Stimulated activated CD4-positive, alpha-beta T cell treated with anti-CD3 and anti-CD28 coated beads, Interleukin-4, amount 100 ng/mL, for 4 hours (primary cell): ENCODE data around the gene PLPPR1.
"Not testable (repeated sequence)": the region's sequence is repeated elsewhere in the genome, so short reads cannot be mapped to it uniquely, and the experiment has no call there.

Source experiments
- DNase-seq, 2 experiments: peaks; one replicate each; pipeline ENCODE4 v3.0.0-alpha.2; 2020

The PLPPR1 gene

GRCh38 chr9:101028346-101029314 is at the start of gene PLPPR1:
Gene PLPPR1, plus strand, starts transcription at chr9:101028727.
- DNase-seq = no peak

- DNase-seq = no peak
Measured at GRCh38 chr9:100989731-100990130, 38.8 kb upstream of the PLPPR1 start.

- no peak for DNase-seq
Measured at GRCh38 chr9:100990605-100991381, 37.7 kb upstream of the PLPPR1 start.

- DNase-seq = no peak
Measured at GRCh38 chr9:100992632-100993031, 35.9 kb upstream of the PLPPR1 start.

GRCh38 chr9:100999906-101000544 is 28.5 kb upstream of the PLPPR1 start:
- DNase-seq = no peak

GRCh38 chr9:101005246-101005645 is 23.3 kb upstream of the PLPPR1 start:
- DNase-seq = no peak

- no peak for DNase-seq
Measured at GRCh38 chr9:101014566-101014965, 14.0 kb upstream of the PLPPR1 start.

GRCh38 chr9:101018467-101018866 is 10.1 kb upstream of the PLPPR1 start:
- no peak for DNase-seq

- DNase-seq = no peak
Measured at GRCh38 chr9:101022704-101023103, 5.8 kb upstream of the PLPPR1 start.

GRCh38 chr9:101025940-101026339 is 2.6 kb upstream of the PLPPR1 start:
- no peak for DNase-seq

- DNase-seq = no peak
Measured at GRCh38 chr9:101026824-101027223, 1.7 kb upstream of the PLPPR1 start.

GRCh38 chr9:101027236-101027635 is 1.3 kb upstream of the PLPPR1 start:
- no peak for DNase-seq

GRCh38 chr9:101027733-101028345 is 688 bp upstream of the PLPPR1 start:
- no peak for DNase-seq

GRCh38 chr9:101029315-101030085 is 973 bp downstream of the PLPPR1 start:
- DNase-seq = no peak

GRCh38 chr9:101030086-101030391 is 1.5 kb downstream of the PLPPR1 start:
- DNase-seq = no peak

GRCh38 chr9:101032426-101032825 is 3.9 kb downstream of the PLPPR1 start:
- DNase-seq = no peak

- DNase-seq = no peak
Measured at GRCh38 chr9:101034222-101034621, 5.7 kb downstream of the PLPPR1 start.

GRCh38 chr9:101035098-101035497 is 6.6 kb downstream of the PLPPR1 start:
- DNase-seq = no peak

- DNase-seq = no peak
Measured at GRCh38 chr9:101037430-101037829, 8.9 kb downstream of the PLPPR1 start.

GRCh38 chr9:101038488-101038887 is 10.0 kb downstream of the PLPPR1 start:
- DNase-seq = no peak

- DNase-seq = not testable (repeated sequence)
Measured at GRCh38 chr9:101039581-101039980, 11.1 kb downstream of the PLPPR1 start.

- no peak for DNase-seq
Measured at GRCh38 chr9:101047848-101048397, 19.4 kb downstream of the PLPPR1 start.
